Ishikawa (cell line): ENCODE measurements around the gene ABCD1.

Experiments
- CREB1 ChIP-seq: IDR thresholded peaks from 2 replicates; pipeline ENCODE4 v1.6.1; 2012; ENCODE audit warnings: low read depth
- EP300 ChIP-seq: IDR thresholded peaks from 2 replicates; pipeline ENCODE4 v1.6.1; 2012; ENCODE audit warnings: borderline replicate concordance
- FOXM1 ChIP-seq: IDR thresholded peaks from 2 replicates; pipeline ENCODE4 v1.6.1; 2012; ENCODE audit warnings: low read depth, borderline replicate concordance
- NFIC ChIP-seq: IDR thresholded peaks from 2 replicates; pipeline ENCODE4 v1.6.1; 2012
- RAD21 ChIP-seq: IDR thresholded peaks from 2 replicates; pipeline ENCODE4 v1.6.1; 2012; ENCODE audit warnings: low read depth
- TAF1 ChIP-seq: IDR thresholded peaks from 2 replicates; pipeline ENCODE4 v1.6.1; 2012; ENCODE audit warnings: low read depth, mild to moderate bottlenecking
- TEAD4 ChIP-seq: IDR thresholded peaks from 2 replicates; pipeline ENCODE4 v1.6.1; 2012
- YY1 ChIP-seq: IDR thresholded peaks from 2 replicates; pipeline ENCODE4 v1.6.1; 2012; ENCODE audit warnings: low read depth
- ZBTB7A ChIP-seq: IDR thresholded peaks from 2 replicates; pipeline ENCODE4 v1.6.1; 2012; ENCODE audit warnings: low read depth
- TF ChIP-seq, protein P1 (sequence below): IDR thresholded peaks from 2 replicates; pipeline ENCODE4 v1.6.1; 2012
- TF ChIP-seq, protein P2 (sequence below): IDR thresholded peaks from 2 replicates; pipeline ENCODE4 v1.6.1; 2012; ENCODE audit warnings: low read depth, mild to moderate bottlenecking
- TF ChIP-seq, protein P3 (sequence below): IDR thresholded peaks from 2 replicates; pipeline ENCODE4 v1.6.1; 2012

DNA sequence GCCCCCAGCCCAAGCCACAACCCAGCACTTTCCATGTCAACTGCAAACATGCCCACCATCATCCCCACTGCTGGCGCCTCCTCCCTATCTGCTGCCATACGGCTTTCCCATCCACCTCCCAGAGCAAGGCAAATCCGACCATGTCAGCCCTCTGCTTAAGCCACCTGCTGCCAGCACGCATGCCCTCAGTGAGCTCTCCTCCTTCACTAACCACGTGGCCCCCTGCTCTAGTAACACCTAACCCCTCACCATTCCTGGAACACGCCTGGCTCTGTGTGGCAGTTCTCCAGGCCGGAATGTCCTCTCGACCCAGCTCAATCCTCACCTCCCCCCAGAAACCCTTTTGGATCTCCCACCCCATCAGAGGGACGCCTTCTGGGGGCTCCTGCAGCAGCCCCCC, 17.9 kb upstream of the ABCD1 start:
- TF ChIP-seq EP300 (no peak), YY1 (no peak), ZBTB7A (no peak), TEAD4 (no peak), TAF1 (no peak), FOXM1 (no peak), CREB1 (no peak), NFIC (no peak), RAD21 (no peak)
- TF ChIP-seq, protein P1, sequence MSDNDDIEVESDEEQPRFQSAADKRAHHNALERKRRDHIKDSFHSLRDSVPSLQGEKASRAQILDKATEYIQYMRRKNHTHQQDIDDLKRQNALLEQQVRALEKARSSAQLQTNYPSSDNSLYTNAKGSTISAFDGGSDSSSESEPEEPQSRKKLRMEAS, result no peak
- TF ChIP-seq, protein P2, sequence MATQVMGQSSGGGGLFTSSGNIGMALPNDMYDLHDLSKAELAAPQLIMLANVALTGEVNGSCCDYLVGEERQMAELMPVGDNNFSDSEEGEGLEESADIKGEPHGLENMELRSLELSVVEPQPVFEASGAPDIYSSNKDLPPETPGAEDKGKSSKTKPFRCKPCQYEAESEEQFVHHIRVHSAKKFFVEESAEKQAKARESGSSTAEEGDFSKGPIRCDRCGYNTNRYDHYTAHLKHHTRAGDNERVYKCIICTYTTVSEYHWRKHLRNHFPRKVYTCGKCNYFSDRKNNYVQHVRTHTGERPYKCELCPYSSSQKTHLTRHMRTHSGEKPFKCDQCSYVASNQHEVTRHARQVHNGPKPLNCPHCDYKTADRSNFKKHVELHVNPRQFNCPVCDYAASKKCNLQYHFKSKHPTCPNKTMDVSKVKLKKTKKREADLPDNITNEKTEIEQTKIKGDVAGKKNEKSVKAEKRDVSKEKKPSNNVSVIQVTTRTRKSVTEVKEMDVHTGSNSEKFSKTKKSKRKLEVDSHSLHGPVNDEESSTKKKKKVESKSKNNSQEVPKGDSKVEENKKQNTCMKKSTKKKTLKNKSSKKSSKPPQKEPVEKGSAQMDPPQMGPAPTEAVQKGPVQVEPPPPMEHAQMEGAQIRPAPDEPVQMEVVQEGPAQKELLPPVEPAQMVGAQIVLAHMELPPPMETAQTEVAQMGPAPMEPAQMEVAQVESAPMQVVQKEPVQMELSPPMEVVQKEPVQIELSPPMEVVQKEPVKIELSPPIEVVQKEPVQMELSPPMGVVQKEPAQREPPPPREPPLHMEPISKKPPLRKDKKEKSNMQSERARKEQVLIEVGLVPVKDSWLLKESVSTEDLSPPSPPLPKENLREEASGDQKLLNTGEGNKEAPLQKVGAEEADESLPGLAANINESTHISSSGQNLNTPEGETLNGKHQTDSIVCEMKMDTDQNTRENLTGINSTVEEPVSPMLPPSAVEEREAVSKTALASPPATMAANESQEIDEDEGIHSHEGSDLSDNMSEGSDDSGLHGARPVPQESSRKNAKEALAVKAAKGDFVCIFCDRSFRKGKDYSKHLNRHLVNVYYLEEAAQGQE, result no peak
- TF ChIP-seq, protein P3, sequence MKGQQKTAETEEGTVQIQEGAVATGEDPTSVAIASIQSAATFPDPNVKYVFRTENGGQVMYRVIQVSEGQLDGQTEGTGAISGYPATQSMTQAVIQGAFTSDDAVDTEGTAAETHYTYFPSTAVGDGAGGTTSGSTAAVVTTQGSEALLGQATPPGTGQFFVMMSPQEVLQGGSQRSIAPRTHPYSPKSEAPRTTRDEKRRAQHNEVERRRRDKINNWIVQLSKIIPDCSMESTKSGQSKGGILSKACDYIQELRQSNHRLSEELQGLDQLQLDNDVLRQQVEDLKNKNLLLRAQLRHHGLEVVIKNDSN, result no peak
